Placental epithelial cell (primary cell): Measurements from ENCODE around the gene HDHD5. TPM values are rescaled to one million over a fixed set of nuclear protein-coding genes. Genes with fewer than 3 reads are reported as not detected.

ENCODE experiments used
- total RNA-seq: library from RNA; depleted of rRNA; stranded (reverse); fragments of >200 nt; gene quantifications from 2 replicates; pipeline ENCODE4 v1.2.3, GENCODE V29; 2012

HDHD5 gene
- total RNA-seq, result 22.0 and 30.1 TPM in 2 replicates

GRCh38 chr22:17158568-17159503 lies at the start of gene HDHD5:
Gene HDHD5, minus strand, starts transcription at chr22:17159277. Its CDS starts 26 bp downstream, at chr22:17159251.

GRCh38 chr22:17121233-17122195 lies 37.6 kb downstream of the HDHD5 start, which contains the start of gene TMEM121B:
Gene TMEM121B, minus strand, starts transcription at chr22:17121360. Its CDS starts 233 bp downstream, at chr22:17121127.

Other genes starting within 250 kb of the HDHD5 start
- gene GAB4, start 151.1 kb downstream of the HDHD5 start, total RNA-seq, result not detected in 2 replicates
- 7.1 and 8.7 TPM in 2 replicates for gene IL17RA, start 74.3 kb downstream of the HDHD5 start, total RNA-seq
- gene TMEM121B, start 37.9 kb downstream of the HDHD5 start, total RNA-seq, result under 0.01 TPM in 1 of 2 replicates, not detected in the other
- gene ADA2, start 60.2 kb upstream of the HDHD5 start, total RNA-seq, result 3.0 and 11.4 TPM in 2 replicates
- gene CECR2, start 210.2 kb upstream of the HDHD5 start, total RNA-seq, result not detected in 2 replicates